GM18499 (cell line): Measurements from ENCODE around the gene NPIPA1.
A peak's percentile ranks its signal among the peaks of the same experiment; 100 is the strongest.
"Not testable (repeated sequence)": the region's sequence is repeated elsewhere in the genome, so short reads cannot be mapped to it uniquely, and the experiment has no call there.

Experiments used
- ATAC-seq: cut with Tn5 transposase; IDR thresholded peaks from one replicate; pipeline ENCODE4 v1.9.1; 2021; ENCODE audit warnings: moderate number of reproducible peaks; ENCODE audit not compliant: insufficient read depth, unreplicated experiment

NPIPA1 gene

GRCh38 chr16:14929176-14929575 is 8.1 kb upstream of the NPIPA1 start:
- not testable (repeated sequence) for ATAC-seq

- not testable (repeated sequence) for ATAC-seq
Observed at GRCh38 chr16:14930246-14930645, 7.0 kb upstream of the NPIPA1 start.

GRCh38 chr16:14930971-14931370 is 6.3 kb upstream of the NPIPA1 start:
- ATAC-seq: not testable (repeated sequence)

GRCh38 chr16:14932581-14933375 is 4.5 kb upstream of the NPIPA1 start:
- ATAC-seq: not testable (repeated sequence)

GRCh38 chr16:14937994-14938393 is 751 bp downstream of the NPIPA1 start:
- not testable (repeated sequence) for ATAC-seq

GRCh38 chr16:14942686-14943085 is 5.4 kb downstream of the NPIPA1 start:
- not testable (repeated sequence) for ATAC-seq

GRCh38 chr16:14955546-14956231 is 18.4 kb downstream of the NPIPA1 start:
- no peak for ATAC-seq

- ATAC-seq: no peak
Observed at GRCh38 chr16:14957576-14958322, 20.5 kb downstream of the NPIPA1 start.

- ATAC-seq: no peak
Observed at GRCh38 chr16:14958323-14958600, 21.0 kb downstream of the NPIPA1 start.

- ATAC-seq: no peak
Observed at GRCh38 chr16:14958970-14959369, 21.7 kb downstream of the NPIPA1 start.

GRCh38 chr16:14961405-14962186 is 24.4 kb downstream of the NPIPA1 start:
- no peak for ATAC-seq

- no peak for ATAC-seq
Observed at GRCh38 chr16:14963281-14964173, 26.3 kb downstream of the NPIPA1 start.

GRCh38 chr16:14965328-14965727 is 28.1 kb downstream of the NPIPA1 start:
- no peak for ATAC-seq

- ATAC-seq: not testable (repeated sequence)
Observed at GRCh38 chr16:14969795-14970194, 32.6 kb downstream of the NPIPA1 start.

- ATAC-seq: not testable (repeated sequence)
Observed at GRCh38 chr16:14971621-14972228, 34.5 kb downstream of the NPIPA1 start.

GRCh38 chr16:14973785-14974322 is 36.6 kb downstream of the NPIPA1 start:
- not testable (repeated sequence) for ATAC-seq

GRCh38 chr16:14974331-14974655 is 37.0 kb downstream of the NPIPA1 start:
- ATAC-seq: peak; percentile 1

- ATAC-seq: peak; percentile 61
Observed at GRCh38 chr16:14974656-14975417, 37.6 kb downstream of the NPIPA1 start, which contains the start of gene PDXDC1. TSS of gene PDXDC1 (plus strand) at chr16:14975026. CDS start at chr16:14975200, 174 bp downstream.
